ENCODE results near the gene ENTPD3. TPM values are rescaled to one million over a fixed set of nuclear protein-coding genes. Genes with fewer than 3 reads are reported as not detected.
A peak's percentile ranks its signal among the peaks of the same experiment; 100 is the strongest.

ENTPD3 gene
- total RNA-seq, 2 experiments from 2014 or later = not detected

- no peak for TF ChIP-seq EZH2phosphoT487 (IDR thresholded peaks at IDR 0.05; ENCODE audit: borderline replicate concordance, low read depth, low read length)
- TF ChIP-seq CTCF (conservative IDR thresholded peaks at IDR 0.05; ENCODE audit: low read length) = no peak
- POLR2A ChIA-PET = no interaction called here
- H4K20me1 ChIP-seq (ENCODE audit: insufficient read depth, low read length) = no peaks in the 10 kb centered on the region
- H3K4me2 ChIP-seq (ENCODE audit: low read length) = no peak overlapping the region
- no peaks in the 10 kb centered on the region for H3K9me2 ChIP-seq (ENCODE audit: insufficient read depth, low read length)
- no peaks in the 10 kb centered on the region for H3K4me1 ChIP-seq (ENCODE audit: insufficient read depth, low read length, poor library complexity, severe bottlenecking)
- no peak for DNase-seq (ENCODE audit: low spot score)
- H3K27ac ChIP-seq (ENCODE audit: low read depth, low read length, poor library complexity, severe bottlenecking) = no peak overlapping the region
- BruUV-seq (replicated peaks) = no TSS peak
- no peaks in the 10 kb centered on the region for H3K9me3 ChIP-seq (ENCODE audit: low read length)
- H3K79me2 ChIP-seq (ENCODE audit: insufficient read depth, low read depth, low read length) = no peaks in the 10 kb centered on the region
- no peak overlapping the region for H2AFZ ChIP-seq (ENCODE audit: low read length)
- no peaks in the 10 kb centered on the region for H3K36me3 ChIP-seq (ENCODE audit: insufficient read depth, low read length)
- CTCF ChIA-PET (ENCODE audit: unreplicated experiment) = no interaction called here
- no peak overlapping the region for H3K4me3 ChIP-seq (ENCODE audit: low read depth, low read length, poor library complexity, severe bottlenecking)
- intact Hi-C loops (cut with micrococcal nuclease; ENCODE audit: unreplicated experiment) = no loop called here
Measured at GRCh38 chr3:40445880-40446279, 58.9 kb downstream of the ENTPD3 start.

GRCh38 chr3:40450438-40450837 is 63.5 kb downstream of the ENTPD3 start:
- Histone ChIP-seq H2AFZ (ENCODE audit: low read length) (no peak overlapping the region), H3K79me2 (ENCODE audit: insufficient read depth, low read depth, low read length) (no peaks in the 10 kb centered on the region), H3K27ac (ENCODE audit: low read depth, low read length, poor library complexity, severe bottlenecking) (no peak overlapping the region), H3K4me1 (ENCODE audit: insufficient read depth, low read length, poor library complexity, severe bottlenecking) (peaks cover 18% of the 10 kb centered on the region), H4K20me1 (ENCODE audit: insufficient read depth, low read length) (no peaks in the 10 kb centered on the region), H3K36me3 (ENCODE audit: insufficient read depth, low read length) (no peaks in the 10 kb centered on the region), H3K9me2 (ENCODE audit: insufficient read depth, low read length) (no peaks in the 10 kb centered on the region), H3K9me3 (ENCODE audit: low read length) (no peaks in the 10 kb centered on the region), H3K4me2 (ENCODE audit: low read length) (no peak overlapping the region), H3K4me3 (ENCODE audit: low read depth, low read length, poor library complexity, severe bottlenecking) (no peak overlapping the region)
- intact Hi-C loops (cut with micrococcal nuclease; ENCODE audit: unreplicated experiment) = loop anchor here (10.0 kb wide), 1 partner anchor 1514 kb away; the partner anchor contains the start of gene ULK4
- DNase-seq (ENCODE audit: low spot score) = no peak
- no TSS peak for BruUV-seq (replicated peaks)
- ChIA-PET POLR2A (interaction anchor here (0.6 kb wide), 1 partner anchor 765 kb away, joined by 3 read pairs; no protein-coding TSS in a partner anchor), CTCF (ENCODE audit: unreplicated experiment) (no interaction called here)
- TF ChIP-seq EZH2phosphoT487 (IDR thresholded peaks at IDR 0.05; ENCODE audit: borderline replicate concordance, low read depth, low read length) (no peak), CTCF (conservative IDR thresholded peaks at IDR 0.05; ENCODE audit: low read length) (no peak)

- H3K4me2 ChIP-seq (ENCODE audit: low read length) = peak overlapping the region; percentile 86; the same call in 1 of the 2 replicates
Measured at GRCh38 chr3:40451551-40451950, 64.6 kb downstream of the ENTPD3 start.

More at GRCh38 chr3:40451551-40451950, 64.6 kb downstream of the ENTPD3 start:
- peak overlapping the region; percentile 87; the same call in 1 of the 2 replicates for H2AFZ ChIP-seq (ENCODE audit: low read length)
- H3K4me1 ChIP-seq (ENCODE audit: insufficient read depth, low read length, poor library complexity, severe bottlenecking) = peaks cover 25% of the 10 kb centered on the region
- H3K4me3 ChIP-seq (ENCODE audit: low read depth, low read length, poor library complexity, severe bottlenecking) = no peak overlapping the region
- peaks cover 2% of the 10 kb centered on the region; the same call in 1 of the 2 replicates for H3K79me2 ChIP-seq (ENCODE audit: insufficient read depth, low read depth, low read length)
- CTCF ChIA-PET (ENCODE audit: unreplicated experiment) = no interaction called here
- no peaks in the 10 kb centered on the region for H4K20me1 ChIP-seq (ENCODE audit: insufficient read depth, low read length)
- intact Hi-C loops (cut with micrococcal nuclease; ENCODE audit: unreplicated experiment) = loop anchor here (10.0 kb wide), 1 partner anchor 1513 kb away; the partner anchor contains the start of gene ULK4
- POLR2A ChIA-PET = interaction anchor here (0.5 to 1.4 kb wide), 7 partner anchors 8 to 1251 kb away, joined by 3 to 6 read pairs (median 3); no protein-coding TSS in a partner anchor
- H3K9me3 ChIP-seq (ENCODE audit: low read length) = no peaks in the 10 kb centered on the region
- no peaks in the 10 kb centered on the region for H3K36me3 ChIP-seq (ENCODE audit: insufficient read depth, low read length)
- no peaks in the 10 kb centered on the region for H3K9me2 ChIP-seq (ENCODE audit: insufficient read depth, low read length)
- TF ChIP-seq EZH2phosphoT487 (IDR thresholded peaks at IDR 0.05; ENCODE audit: borderline replicate concordance, low read depth, low read length) (no peak), CTCF (conservative IDR thresholded peaks at IDR 0.05; ENCODE audit: low read length) (no peak)
- DNase-seq (ENCODE audit: low spot score) = no peak
- H3K27ac ChIP-seq (ENCODE audit: low read depth, low read length, poor library complexity, severe bottlenecking) = no peak overlapping the region
- BruUV-seq (replicated peaks) = no TSS peak

Data from OCI-LY7 (cell line).